KG1 (cell line): ENCODE measurements around the gene CDK17.
"Not testable (repeated sequence)": the region's sequence is repeated elsewhere in the genome, so short reads cannot be mapped to it uniquely, and the experiment has no call there.

Experiments used
- DNase-seq: peaks from one replicate; lab custom pipeline; 2025; lab: John Stamatoyannopoulos, UW

The CDK17 gene

DNA sequence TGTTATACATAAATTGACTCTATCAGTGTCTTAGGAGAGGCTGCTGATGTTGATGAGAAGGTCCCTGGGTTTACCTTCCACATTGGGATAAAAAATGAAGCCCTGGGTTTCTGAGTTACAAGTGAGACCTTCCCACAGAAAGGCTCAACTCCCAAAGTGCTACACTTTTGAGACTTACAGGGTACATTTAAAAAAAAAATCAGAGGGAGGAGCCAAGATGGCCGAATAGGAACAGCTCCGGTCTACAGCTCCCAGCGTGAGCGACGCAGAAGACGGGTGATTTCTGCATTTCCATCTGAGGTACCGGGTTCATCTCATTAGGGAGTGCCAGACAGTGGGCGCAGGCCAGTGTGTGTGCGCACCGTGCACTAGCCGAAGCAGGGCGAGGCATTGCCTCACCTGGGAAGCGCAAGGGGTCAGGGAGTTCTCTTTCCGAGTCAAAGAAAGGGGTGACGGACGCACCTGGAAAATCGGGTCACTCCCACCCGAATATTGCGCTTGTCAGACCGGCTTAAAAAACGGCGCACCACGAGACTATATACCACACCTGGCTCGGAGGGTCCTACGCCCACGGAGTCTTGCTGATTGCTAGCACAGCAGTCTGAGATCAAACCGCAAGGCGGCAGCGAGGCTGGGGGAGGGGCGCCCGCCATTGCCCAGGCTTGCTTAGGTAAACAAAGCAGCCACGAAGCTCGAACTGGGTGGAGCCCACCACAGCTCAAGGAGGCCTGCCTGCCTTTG is 84.3 kb downstream of the CDK17 start:
- not testable (repeated sequence) for DNase-seq

DNA sequence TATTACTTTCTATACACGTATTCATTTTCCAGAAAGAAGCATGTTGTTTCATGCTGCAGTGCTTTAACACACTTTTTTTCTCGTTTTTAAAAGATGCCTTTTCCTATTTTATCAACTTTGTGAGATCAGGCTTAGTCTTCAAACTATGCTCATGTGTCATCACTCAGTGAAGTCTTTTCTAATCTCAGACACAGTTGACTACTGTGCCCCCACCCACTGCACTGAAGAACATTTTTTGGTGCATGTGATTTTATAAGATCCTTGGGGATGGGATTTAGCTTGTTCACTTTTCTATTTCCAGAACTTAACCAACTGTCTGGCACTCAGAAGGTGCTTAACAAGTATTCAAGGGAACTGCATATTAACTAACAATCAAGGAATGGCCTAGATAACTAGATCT is 85.5 kb downstream of the CDK17 start:
- no peak for DNase-seq

DNA sequence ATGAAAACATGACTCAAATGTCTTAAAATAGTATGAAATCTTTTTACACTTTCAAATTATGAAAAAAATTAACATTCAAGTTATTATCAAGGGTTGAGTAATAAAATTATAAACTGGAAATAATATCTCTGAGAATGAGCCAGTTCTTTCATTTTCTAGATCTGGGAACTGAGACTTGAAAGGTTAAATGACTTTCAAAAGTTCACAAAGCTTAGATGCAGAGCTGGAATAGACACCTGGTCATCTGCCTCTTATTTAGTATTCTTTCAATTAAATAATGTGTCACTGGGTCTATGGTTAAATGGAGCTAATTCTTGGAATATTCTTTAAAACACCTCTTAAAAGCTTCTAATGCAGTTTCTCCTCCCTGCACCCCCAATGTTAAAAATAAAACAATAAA is 86.6 kb downstream of the CDK17 start:
- no peak for DNase-seq

DNA sequence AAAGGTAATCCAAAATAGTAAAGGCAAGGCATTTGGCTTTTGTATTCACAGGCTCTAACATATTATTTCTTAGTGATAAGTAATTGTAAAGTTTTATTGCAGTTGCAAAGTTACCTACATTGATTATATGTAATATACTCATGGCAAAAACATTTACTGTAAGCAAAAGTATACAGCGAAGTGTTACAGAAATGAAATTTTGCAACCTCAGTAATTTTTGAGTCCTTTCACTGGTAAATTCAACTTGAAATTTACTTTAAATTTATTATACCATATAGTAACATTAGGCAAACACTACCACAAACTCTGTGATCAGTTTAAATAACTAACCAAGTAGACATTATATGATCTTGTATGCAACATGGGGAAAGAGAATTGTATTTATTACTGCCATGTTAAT is 89.0 kb downstream of the CDK17 start:
- DNase-seq: no peak

DNA sequence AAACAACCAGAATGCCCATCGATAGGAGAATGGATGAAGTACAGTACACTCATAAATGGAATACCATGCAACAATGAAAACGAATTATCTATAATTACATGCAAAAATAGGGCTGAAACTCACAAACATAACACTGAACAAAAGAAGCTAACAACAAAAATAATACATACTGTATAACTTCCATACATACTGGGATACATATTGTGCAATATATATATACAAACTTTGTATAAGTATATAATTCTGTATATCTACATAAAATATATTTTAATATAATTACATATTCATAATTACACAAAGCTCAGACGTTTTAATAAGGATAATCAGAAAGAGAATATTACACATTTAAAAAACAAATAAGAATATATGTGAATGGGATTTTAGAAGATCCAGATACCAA is 90.2 kb downstream of the CDK17 start:
- DNase-seq: no peak

DNA sequence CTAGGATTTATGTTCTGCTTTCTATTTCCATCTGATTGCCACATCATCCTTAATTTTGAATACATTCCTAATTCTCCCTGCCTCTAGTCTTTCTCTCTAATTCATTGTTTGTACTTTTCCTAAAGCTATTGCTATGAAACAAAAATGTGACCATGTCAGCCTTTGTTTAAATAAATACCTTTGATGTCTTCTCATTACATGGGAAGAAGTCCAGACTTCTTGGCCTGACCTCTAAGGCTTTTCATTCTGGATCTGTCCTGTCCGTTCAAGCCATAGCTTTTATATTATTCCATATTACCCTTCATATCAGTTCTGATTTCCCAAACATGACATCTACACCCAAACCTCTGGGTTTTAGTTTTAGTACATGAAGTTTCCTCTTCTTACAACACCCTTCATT is 91.4 kb downstream of the CDK17 start:
- no peak for DNase-seq

DNA sequence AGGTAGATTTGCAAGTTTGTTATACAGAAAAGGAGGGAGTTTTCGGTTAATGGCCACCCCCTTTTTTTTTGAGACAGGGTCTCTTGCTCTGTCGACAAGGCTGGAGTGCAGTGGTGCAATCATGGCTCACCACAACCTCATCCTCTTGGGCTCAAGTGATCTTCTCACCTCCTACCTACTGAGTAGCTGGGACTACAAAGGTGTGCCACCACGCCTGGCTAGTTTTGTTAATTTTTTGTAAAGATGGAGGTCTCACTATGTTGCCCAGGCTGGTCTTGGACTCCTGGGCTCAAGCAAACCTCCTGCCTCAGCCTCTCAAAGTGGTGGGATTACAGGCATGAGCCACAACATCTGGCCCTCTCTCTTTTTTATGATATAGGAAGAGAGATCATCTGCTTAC is 94.6 kb downstream of the CDK17 start:
- DNase-seq: no peak

DNA sequence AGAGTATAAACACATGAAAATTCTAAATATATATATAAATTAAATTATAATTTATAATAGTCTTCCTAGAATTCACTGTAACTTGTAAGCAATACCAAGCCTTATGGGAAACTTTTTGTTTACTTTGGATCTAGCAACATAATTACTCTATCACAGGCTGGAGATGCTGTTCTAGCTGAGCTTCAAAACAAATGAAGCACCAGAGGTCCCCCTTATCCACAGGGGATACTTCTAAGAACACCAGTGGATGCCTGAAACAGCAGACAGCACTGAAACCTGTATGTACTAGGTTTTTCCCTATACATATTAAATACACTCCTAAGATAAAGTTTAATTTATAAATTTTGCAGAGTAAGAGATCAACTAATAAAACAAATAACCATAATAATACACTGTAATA is 96.6 kb downstream of the CDK17 start:
- no peak for DNase-seq

DNA sequence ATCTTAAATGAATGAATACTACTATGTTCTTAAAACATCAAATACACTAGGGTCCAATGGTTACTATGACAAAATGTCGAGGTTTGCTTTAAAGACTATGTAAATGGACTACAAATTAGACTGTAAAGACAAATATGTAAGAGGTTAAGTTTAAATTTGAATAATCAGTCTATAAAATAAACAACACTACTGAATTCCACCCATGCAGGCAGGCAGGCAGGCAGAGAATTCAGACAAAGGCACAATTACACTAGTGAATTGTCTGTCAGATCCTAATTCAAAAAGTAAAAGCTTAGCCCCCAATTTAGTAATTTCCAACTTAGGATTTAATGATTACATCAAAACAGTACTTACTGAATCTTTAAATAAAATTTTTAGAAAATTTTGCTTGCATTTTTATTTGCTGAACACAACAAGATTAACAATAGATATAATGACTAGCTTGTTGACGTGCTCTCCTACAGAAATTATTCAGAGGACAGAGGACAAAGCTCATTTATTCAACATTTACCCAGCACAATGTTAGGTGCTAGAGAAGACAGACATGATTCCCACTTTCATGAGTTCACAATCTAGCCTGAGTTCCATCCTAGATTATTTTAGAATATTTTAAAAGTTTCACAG is 97.4 kb downstream of the CDK17 start:
- no peak for DNase-seq

DNA sequence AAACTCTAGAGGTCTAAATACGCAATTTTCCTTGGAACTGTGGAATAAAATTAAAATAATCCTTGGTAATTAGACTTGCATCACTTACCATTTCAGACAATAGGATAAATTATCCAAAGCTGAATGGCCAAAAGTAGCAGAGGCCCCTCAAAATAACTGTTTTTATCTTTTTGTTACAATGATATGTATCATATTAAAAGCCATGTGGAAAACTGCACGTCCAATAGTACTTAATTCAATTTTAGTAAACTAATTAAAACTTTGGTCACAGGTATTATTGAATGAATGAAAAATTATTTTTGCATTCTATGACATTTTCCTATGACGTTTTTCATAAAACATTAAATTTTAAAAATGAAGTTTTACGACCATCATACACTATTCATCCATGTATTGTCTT is 98.5 kb downstream of the CDK17 start:
- DNase-seq: no peak

DNA sequence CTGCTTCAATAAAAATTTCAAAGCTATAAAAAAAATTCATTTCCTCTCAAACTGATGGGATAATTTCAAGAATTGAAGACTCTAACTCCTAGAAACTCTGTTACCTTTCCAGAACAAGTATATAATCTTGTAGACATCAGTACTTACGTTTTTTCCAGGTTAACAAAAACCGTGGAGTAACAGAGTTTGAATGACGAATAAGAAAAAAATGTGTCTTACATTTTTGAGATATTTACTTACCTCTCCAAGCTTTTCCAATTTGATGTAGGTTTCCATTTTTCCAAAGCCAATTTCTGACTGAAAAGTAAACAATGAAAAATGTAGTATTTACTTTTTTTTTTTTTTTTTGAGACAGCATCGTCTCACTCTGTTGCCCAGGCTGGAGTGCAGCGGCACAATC is 100.2 kb downstream of the CDK17 start:
- DNase-seq: no peak

DNA sequence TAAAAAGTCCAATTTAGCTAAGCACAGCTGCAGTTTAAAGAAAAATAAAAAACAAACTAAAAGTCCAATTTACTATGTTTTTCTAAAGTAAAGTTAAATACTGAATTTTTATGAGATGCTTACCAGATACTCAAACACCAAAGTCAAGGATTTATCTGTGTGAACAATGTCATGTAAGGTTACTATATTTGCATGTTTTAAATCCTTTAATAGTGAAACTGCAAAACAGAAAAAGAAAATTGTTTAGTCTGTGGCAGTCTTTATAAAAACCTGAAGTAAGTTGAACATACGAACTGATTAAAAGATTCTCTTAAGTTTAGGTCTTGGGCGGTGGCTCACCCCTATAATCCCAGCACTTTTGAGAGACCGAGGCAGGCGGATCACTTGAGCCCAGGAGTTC is 102.7 kb downstream of the CDK17 start:
- DNase-seq: no peak

DNA sequence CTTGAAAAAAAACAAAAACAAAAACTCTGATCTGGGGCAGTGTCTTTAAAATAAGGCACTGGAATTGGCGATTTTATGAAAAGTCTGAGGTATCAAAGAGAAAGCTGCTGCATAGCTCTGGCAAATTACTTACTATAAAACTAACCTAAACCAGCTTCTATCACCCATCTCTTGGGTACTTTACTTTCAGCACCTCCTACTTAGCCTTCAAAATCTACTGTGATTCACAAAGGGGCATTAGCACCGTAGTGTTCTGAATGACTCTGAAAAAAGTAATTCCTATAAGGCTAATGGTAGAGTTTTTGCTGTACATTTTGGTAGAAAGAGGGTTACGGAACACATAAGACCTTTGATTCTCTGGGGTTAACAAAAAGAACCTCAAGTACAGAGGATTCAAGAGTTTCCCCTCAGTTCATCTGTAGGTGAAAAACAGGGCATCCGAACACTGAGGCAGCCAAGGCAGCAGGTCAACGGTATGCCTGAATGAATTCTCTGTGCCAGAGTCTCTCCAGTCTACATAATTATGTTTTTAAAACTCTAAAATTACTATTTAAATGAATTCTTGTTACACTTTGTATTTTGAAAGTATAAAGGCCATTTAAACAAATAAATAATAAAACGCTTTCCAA is 104.6 kb downstream of the CDK17 start:
- DNase-seq: no peak

DNA sequence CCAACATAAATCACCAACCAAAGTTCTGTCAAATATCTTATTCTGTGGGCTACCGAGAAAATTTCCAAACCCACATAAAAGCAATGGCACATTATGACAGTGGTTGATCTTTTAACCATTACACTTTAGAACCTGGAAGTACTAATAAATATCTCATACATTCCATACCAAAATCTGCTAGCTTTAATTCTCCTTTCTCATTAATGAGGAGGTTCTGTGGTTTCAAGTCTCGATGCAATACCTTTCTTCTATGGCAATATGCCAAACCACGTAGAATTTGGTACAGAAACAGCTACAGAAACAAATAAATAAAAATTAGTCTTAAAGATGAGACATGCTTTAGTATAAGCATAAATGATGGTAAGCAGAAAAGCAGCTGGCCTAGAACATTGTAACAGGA is 105.4 kb downstream of the CDK17 start:
- DNase-seq: no peak

DNA sequence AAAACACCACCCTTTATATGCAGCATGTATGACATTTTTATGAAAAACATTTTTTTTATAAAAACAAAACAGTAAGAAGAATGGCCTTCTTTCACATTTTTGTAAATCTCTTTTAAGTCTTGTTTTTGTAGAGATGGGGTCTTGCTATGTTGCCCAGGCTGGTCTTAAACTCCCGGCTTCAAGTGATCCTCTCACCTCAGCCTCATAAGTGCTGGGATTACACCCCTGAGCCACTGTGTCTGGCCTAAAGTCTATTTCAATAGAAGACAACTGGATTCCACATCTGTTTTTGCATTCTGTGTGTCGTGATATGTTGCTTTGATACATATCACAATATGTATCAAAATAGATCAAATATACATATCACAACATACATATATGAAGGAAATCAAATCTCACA is 107.1 kb downstream of the CDK17 start:
- DNase-seq: no peak

DNA sequence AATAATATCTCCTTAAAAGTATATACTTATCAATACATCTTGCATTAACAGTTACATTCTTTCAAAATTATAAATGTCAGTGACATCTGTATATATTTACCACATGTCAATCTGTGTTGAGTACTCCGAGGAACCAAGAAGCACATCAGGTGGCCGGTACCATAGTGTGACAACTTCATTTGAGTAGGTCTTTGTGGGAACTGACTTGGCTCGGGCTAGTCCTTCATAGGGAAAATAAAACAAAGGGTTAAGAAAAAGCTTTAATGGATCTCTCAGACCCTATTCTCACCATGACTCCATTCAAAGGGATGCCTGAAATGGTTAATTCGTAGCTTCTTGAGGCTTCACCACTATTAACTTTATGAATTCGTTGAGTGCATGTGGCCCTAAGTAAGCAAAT is 111.2 kb downstream of the CDK17 start:
- no peak for DNase-seq

DNA sequence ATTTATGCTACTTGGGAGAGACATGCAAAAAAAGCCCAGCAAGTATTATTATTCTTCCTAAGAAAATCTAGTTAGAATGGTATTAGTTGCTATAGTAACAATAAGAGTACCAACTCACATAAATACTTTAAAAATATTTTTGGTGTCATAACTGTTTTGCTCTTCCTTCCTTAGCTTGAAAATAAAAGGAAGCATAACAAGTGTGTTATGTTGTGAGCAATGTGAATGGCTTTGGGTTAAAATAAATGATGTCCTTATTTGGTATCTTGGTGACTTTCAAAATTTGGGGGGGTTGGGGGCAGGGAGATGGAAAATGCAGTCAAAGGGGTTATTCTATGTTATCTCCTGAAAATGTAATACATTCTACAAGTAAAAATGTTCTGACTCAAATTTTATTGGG is 115.1 kb downstream of the CDK17 start:
- DNase-seq: no peak

DNA sequence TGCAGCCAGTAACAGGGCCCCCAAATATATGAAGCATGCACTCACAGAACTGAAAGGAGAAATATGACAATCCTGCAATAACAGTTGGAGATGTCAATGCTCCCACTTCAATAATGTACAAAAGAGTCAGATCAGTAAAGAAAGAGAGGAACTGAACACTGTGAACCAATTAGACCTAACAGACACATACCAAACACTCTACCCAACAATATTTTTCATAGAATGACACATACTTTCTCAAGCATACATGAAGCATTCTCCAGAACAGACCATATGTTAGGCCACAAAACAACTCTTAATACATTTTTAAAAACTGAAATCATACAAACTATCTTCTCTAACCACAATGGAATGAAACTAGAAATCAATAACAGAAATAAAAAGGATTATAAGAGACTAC is 125.9 kb downstream of the CDK17 start:
- DNase-seq: no peak

DNA sequence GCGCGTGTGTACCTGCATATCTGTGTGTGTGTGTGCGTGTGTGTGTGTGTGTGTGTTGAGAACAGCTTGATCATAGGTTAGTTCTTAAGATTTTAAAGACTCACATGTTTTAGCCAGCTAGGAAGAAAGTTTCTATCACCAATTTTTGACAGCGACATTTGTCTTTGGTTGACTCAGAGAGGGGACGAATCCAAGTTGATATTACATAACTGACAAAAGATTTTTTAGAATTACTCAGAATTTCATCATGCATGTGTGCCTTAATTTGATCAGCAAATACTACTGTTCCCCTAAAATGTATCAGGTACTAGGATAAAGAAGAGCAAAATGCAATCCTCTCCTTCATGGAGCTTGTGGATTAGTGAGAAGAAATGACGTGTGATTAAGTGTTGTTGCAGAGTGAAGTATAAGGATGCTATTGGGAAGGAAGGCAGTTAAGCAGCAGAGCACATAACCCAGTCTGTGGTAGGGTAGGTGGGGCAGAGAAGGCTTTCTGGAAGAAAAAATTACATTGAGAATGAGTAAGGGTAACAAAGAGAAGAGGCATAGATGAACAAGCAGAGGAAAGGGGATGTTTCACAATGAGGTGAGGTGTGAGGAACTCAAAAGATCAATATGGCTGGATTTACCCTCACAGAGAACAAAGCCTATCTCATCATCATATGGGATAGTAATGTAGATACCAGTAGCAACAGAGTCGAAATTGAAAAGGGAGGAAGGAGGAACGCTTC is 128.6 kb downstream of the CDK17 start:
- no peak for DNase-seq

DNA sequence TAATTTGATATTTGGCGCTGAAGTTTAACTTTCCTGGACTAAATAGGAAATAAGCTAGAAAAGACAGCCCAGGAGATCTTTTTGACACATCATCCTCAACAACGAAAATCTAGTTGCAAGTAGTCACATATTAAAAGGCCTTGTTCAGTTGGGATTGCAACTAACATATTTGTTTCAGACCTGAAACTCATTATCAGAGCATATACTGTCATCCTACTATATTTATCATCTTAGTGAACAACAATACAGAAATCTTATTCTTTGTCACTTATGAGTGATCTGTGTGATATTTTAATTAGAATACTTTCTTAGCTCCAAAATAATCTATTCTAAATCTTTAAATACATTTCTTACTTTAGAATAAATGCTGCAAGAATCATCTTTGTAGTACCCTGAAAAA is 134.0 kb downstream of the CDK17 start:
- DNase-seq: no peak

DNA sequence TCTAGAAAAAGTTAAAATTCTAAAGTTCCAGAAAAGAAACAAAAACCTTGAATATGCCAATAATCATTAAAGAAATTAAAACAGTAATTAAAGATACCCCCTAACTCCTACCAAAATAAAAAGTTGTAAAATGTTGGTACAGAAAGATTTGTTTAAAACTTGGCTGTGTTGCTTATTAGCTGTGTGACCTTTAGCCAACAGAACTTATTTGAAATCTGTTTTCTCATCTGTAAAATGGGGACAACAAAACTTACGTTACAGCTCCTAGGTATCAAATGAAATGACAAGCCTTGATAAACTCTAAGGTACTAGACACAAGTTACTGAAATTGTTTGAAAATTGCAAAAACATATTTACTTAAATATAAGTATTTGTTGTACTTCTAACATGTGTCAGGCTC is 134.4 kb downstream of the CDK17 start:
- no peak for DNase-seq

DNA sequence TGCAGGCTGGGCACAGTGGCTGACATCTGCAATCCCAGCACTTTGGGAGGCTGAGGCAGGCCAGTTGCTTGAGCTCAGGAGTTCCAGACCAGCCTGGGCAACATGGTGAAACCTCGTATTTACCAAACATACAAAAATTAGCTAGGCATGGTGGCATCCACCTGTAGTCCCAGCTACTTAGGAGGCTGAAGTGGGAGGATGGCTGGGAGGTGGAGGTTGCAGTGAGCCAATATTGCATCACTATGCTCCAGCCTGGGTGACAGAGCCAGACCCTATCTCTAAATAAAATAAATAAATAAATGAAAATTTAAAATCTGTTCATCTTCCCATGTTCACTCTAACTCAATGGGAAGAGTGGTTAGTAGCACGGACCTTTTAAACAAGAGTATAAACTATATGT is 134.8 kb downstream of the CDK17 start:
- DNase-seq: no peak

DNA sequence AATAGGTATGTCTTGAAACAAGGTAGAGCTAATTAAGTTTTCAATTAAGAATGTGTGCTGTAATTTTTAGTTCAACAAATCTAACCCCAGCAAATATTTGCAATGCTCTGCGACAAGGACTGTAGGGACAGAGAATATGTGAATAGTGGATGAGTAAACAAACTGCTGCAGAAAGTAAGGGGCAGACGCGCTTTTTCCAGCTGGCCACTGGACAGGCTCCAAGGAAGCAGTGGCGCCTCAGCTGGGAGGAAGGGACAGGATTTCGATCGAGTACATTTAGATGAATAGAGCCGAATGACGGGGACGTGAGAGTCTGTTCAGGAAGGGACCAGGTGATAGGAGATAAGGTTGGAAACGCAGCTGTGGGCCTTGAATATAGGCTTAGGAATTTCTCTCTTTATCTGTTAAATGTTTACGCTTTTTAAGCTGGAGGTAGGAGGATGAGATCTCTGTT is 136.8 kb downstream of the CDK17 start:
- no peak for DNase-seq
